WERI-Rb-1 (cell line): ENCODE results near the gene MAST4.

ENCODE experiments used
- DNase-seq: peaks from one replicate; pipeline ENCODE4 v3.0.0-alpha.2; 2020
- H3K27ac ChIP-seq: fragments of 250-450 bp; sonication (Bioruptor Pico); 2 replicates; pipeline ENCODE4 v1.5.1; 2020; ENCODE audit warnings: mild to moderate bottlenecking, moderate library complexity
- H3K27me3 ChIP-seq: fragments of 250-450 bp; sonication (Bioruptor Pico); 2 replicates; pipeline ENCODE4 v1.5.1; 2021; ENCODE audit warnings: mild to moderate bottlenecking, low read depth, moderate library complexity; ENCODE audit not compliant: insufficient read depth, severe bottlenecking
- H3K36me3 ChIP-seq: fragments of 250-450 bp; sonication (Bioruptor Pico); 2 replicates; pipeline ENCODE4 v1.5.1; 2020; ENCODE audit warnings: mild to moderate bottlenecking, moderate library complexity
- H3K4me3 ChIP-seq: 2 replicates; pipeline ENCODE4 v1.5.1; 2011; ENCODE audit warnings: low read depth, mild to moderate bottlenecking, control low read depth, low read length
- H3K9me3 ChIP-seq: fragments of 250-450 bp; sonication (Bioruptor Pico); 2 replicates; pipeline ENCODE4 v1.5.1; 2021; ENCODE audit warnings: mild to moderate bottlenecking, moderate library complexity; ENCODE audit not compliant: severe bottlenecking
- CTCF ChIP-seq: IDR thresholded peaks from 2 replicates; pipeline ENCODE4 v1.5.1; 2011; ENCODE audit warnings: low read depth, mild to moderate bottlenecking, control low read depth, inconsistent platforms, low read length

MAST4 gene

DNA sequence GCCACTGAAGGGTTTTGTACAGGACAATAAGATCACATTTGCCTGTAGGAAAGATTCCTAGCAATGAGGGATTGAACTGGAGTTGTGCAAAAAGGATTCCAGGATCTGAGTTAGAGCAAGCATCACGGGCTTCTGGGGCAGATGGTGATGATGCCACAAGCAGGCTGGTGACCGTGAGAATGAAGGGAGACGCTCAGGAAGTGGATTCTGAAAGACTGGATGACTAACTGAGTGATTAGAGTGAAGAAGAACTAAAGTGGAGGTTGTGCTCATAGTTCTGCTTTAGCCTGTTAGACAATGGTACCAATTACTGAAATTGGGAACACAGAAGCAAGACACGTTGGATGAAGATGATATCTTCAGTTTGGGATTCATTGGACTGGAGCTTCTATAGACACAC is 432.2 kb downstream of the MAST4 start:
- no peak overlapping the region for H3K27ac ChIP-seq
- TF ChIP-seq CTCF, result no peak
- no peak for DNase-seq
- H3K27me3 ChIP-seq, result no peaks in the 10 kb centered on the region
- no peaks in the 10 kb centered on the region for H3K9me3 ChIP-seq
- no peak overlapping the region for H3K4me3 ChIP-seq
- no peaks in the 10 kb centered on the region for H3K36me3 ChIP-seq

DNA sequence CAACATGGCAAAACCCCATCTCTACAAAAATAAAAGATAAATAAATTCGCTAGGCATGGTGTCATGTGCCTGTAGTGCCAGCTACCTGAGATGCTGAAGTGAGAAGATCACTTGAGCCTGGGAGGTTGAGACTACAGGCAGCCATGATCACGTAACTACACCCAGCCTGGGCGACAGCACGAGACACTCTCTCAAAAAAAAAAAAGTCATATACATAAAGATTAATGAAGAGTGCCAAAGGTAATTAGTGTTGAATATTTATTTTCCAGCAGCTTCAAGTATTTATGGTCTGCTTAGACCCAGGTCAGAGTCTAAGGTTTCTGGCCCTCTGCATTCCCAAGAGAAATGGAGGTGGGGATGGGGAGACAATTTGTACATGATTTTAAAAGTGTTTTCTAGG is 432.7 kb downstream of the MAST4 start:
- no peak for DNase-seq
- TF ChIP-seq CTCF, result no peak
- Histone ChIP-seq H3K27me3 (no peaks in the 10 kb centered on the region), H3K27ac (no peak overlapping the region), H3K4me3 (no peak overlapping the region), H3K36me3 (no peaks in the 10 kb centered on the region), H3K9me3 (no peaks in the 10 kb centered on the region)

DNA sequence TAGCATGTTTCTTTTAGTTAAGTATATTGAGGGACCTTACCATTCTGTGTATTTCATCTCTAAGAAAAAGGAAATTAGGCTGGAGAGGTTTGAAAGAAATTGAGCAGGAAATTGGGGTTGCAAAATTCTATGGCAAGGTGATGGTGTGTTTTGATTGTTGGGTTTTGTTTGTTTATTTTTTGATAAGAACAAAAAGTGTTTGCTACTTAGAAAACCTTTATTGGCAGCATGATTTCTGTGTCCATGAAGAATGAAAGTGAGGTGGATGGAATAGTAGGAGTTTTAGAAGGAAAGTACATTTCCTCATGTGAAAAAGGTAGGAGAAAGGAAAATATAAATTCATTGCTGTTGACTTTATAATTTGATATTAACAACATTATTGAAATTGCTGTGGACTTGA is 433.3 kb downstream of the MAST4 start:
- Histone ChIP-seq H3K27me3 (no peaks in the 10 kb centered on the region), H3K27ac (no peak overlapping the region), H3K36me3 (no peaks in the 10 kb centered on the region), H3K9me3 (no peaks in the 10 kb centered on the region), H3K4me3 (no peak overlapping the region)
- no peak for DNase-seq
- TF ChIP-seq CTCF, result no peak

DNA sequence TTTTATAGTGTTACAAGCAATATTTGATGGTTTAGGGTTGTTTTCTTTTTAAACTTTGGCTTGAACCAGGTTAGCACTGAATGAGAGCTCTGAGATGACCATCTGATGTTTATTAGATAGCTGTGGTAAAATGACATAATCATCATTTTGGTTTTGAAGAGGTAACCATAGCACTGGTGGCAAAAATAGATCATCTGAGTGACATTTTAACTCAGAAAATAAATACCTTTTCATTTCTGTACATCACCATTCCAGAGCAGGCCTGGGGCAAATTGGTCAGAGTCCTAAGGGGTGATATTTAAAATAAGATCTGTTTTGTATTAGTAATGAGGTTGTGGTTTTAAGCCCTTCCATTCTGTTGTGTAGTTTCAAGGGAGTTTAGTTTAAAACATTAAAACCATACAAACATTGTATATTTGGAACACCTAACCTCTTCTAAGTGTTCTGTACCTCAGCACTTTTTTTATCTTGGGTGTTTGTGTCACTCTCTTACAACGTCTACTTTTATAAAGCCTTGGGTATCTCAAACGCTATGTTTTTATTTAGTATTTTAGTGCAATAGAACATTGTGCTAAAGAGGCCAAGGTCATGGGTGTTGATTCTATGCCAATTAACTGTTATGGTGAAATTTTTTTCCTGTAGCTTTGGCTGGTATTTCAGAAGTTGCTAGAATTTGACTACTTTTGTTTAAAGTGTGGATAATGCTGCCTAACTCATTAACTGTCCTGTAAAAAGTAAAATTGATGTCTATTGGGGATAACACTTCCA is 434.3 kb downstream of the MAST4 start:
- Histone ChIP-seq H3K27me3 (no peaks in the 10 kb centered on the region), H3K36me3 (no peaks in the 10 kb centered on the region), H3K4me3 (no peak overlapping the region), H3K27ac (no peak overlapping the region), H3K9me3 (no peaks in the 10 kb centered on the region)
- no peak for TF ChIP-seq CTCF
- DNase-seq, result no peak

DNA sequence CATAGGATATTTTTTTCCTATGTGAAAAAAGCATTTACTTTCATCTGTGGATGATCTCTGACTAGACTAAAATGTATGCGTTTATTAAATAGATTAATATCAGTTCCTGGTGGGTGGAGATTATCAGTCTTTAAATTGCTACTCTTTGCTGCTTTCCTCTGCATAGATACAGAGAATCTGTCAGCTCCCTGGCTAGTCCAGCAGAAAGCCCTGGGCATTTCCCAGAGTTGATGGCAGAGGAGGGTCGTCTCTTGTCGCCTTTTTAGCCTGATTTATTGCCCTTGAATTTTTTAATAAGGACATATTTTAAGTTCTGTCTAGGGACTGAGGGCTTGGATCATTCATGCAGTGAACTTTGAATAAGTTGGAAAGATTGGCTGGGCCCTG is 434.9 kb downstream of the MAST4 start:
- no peaks in the 10 kb centered on the region for H3K9me3 ChIP-seq
- H3K4me3 ChIP-seq, result no peak overlapping the region
- no peaks in the 10 kb centered on the region for H3K27me3 ChIP-seq
- no peak for TF ChIP-seq CTCF
- no peak for DNase-seq
- H3K36me3 ChIP-seq, result no peaks in the 10 kb centered on the region
- no peak overlapping the region for H3K27ac ChIP-seq

DNA sequence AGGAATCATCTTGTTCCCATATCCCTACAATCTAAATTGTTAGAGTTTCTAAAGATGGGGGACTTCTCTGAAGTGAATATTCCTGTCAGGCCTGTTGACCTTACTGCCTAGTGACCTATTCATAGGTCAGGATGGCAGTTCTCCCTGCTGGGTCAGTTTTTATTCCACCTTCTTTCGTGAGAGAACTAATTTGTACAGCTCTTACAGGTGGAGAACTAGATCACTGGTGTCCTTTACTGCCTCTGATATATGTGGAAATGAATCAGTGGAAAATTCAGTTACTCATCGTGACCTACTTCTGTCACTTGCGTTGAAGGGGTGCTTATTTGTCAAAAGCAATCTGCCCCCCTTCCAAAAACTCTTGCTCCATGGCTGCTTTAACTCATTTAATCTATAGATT is 435.5 kb downstream of the MAST4 start:
- DNase-seq, result no peak
- no peak overlapping the region for H3K27ac ChIP-seq
- H3K27me3 ChIP-seq, result no peaks in the 10 kb centered on the region
- no peak overlapping the region for H3K4me3 ChIP-seq
- no peaks in the 10 kb centered on the region for H3K9me3 ChIP-seq
- H3K36me3 ChIP-seq, result no peaks in the 10 kb centered on the region
- TF ChIP-seq CTCF, result no peak
